Activated CD8-positive, alpha-beta T cell treated with anti-CD3 and anti-CD28 coated beads for 36 hours (primary cell): ENCODE data around the gene CEBPG. TPM values are rescaled to one million over a fixed set of nuclear protein-coding genes. Genes with fewer than 3 reads are reported as not detected.

Experiments
- ATAC-seq: fragments of 200-7000 bp; cut with Tn5 transposase; one replicate; pipeline ENCODE4 v1.10.0; 2021; ENCODE audit warnings: mild to moderate bottlenecking, moderate library complexity
- CTCF ChIA-PET: fragments of 350-600 bp; sonication (Branson Sonifier 250); formaldehyde crosslinking; loops from one replicate; lab custom pipeline; 2021; ENCODE audit warnings: antibody characterized with exemption; lab: Charles Lee
- POLR2A ChIA-PET: fragments of 350-600 bp; sonication (Branson Sonifier 250); formaldehyde crosslinking; loops from one replicate; lab custom pipeline; 2021; ENCODE audit warnings: antibody characterized with exemption; lab: Charles Lee
- DNase-seq: peaks from one replicate; pipeline ENCODE4 v3.0.0-alpha.2; 2020
- H3K27ac Mint-ChIP-seq: one replicate; pipeline ENCODE4 v1.8.0; 2021; ENCODE audit warnings: mild to moderate bottlenecking, mixed read lengths
- H3K27me3 Mint-ChIP-seq: one replicate; pipeline ENCODE4 v1.8.0; 2021; ENCODE audit warnings: mixed read lengths
- H3K36me3 Mint-ChIP-seq: one replicate; pipeline ENCODE4 v1.8.0; 2021; ENCODE audit warnings: low read depth, mixed read lengths
- H3K4me1 Mint-ChIP-seq: one replicate; pipeline ENCODE4 v1.8.0; 2021; ENCODE audit warnings: low read depth, mixed read lengths
- H3K4me3 Mint-ChIP-seq: one replicate; pipeline ENCODE4 v1.8.0; 2021; ENCODE audit warnings: mild to moderate bottlenecking, moderate library complexity, mixed read lengths
- H3K9me3 Mint-ChIP-seq: one replicate; pipeline ENCODE4 v1.8.0; 2021; ENCODE audit warnings: mixed read lengths
- intact Hi-C: fragments of 100-400 bp; cut with micrococcal nuclease; formaldehyde crosslinking; loops from one replicate; pipeline ENCODE4 v1.10.0; 2022
- total RNA-seq, 2 experiments: library from RNA; stranded (reverse); gene quantifications; one replicate each; pipeline ENCODE4 v1.2.3, GENCODE V29; 2021
- TF ChIP-seq, protein P1 (sequence below): fragments of 200-600 bp; IDR thresholded peaks from one replicate; pipeline ENCODE4 v1.8.0; 2022; ENCODE audit warnings: antibody characterized with exemption, mild to moderate bottlenecking

CEBPG gene
- total RNA-seq, 2 experiments from 2014 or later: 28.3 to 30.1 TPM

DNA sequence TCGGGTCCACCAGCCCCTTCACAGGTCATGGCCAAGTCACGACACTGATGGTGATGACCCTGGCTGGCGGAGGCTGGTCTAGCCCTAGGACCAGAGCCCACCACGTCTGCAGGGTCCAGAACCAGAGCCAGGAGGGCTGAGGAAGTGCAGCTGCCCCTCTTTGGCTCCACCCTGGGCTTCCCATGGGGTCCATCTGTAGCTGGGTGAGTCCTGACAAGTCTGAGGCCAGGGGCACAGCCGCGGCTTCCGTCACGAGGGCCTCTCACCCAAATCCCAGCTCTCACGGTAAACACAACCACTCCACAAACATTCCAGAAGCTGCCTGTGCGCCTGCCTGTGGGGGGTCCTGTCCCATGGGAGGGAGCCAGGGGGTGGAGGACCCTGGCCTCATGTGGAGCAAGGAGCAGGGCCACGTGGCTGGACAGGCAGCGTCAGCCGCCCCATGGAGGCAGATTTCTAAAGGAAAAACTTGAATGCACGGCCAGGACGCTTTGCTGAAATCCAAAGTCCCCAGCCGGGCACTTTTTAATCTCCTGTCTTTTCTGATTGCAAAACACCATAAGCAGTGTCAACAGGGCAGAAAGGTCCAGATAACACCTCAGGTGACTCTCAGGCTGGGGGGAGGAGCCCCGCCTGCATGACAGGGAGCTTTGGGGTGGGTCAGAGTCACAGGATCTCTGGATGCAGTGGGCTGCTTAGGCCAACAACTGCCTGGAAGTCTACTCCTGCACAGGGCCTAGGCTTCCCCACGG is 29.9 kb downstream of the CEBPG start:
- ChIA-PET CTCF (interaction anchor here (1.3 to 1.5 kb wide), 2 partner anchors 13 to 167 kb away, joined by 4 to 5 read pairs; no protein-coding TSS in a partner anchor), POLR2A (interaction anchor here (0.7 kb wide), 1 partner anchor 311 kb away, joined by 3 read pairs; no protein-coding TSS in a partner anchor)
- no peak for DNase-seq
- TF ChIP-seq, protein P1, sequence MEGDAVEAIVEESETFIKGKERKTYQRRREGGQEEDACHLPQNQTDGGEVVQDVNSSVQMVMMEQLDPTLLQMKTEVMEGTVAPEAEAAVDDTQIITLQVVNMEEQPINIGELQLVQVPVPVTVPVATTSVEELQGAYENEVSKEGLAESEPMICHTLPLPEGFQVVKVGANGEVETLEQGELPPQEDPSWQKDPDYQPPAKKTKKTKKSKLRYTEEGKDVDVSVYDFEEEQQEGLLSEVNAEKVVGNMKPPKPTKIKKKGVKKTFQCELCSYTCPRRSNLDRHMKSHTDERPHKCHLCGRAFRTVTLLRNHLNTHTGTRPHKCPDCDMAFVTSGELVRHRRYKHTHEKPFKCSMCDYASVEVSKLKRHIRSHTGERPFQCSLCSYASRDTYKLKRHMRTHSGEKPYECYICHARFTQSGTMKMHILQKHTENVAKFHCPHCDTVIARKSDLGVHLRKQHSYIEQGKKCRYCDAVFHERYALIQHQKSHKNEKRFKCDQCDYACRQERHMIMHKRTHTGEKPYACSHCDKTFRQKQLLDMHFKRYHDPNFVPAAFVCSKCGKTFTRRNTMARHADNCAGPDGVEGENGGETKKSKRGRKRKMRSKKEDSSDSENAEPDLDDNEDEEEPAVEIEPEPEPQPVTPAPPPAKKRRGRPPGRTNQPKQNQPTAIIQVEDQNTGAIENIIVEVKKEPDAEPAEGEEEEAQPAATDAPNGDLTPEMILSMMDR: no peak
- intact Hi-C loops: loop anchor here (10.0 kb wide), 1 partner anchor 259 kb away; no protein-coding TSS in a partner anchor
- Mint-ChIP-seq H3K27me3 (no peaks in the 10 kb centered on the region), H3K36me3 (no peaks in the 10 kb centered on the region), H3K4me3 (no peak overlapping the region), H3K27ac (no peak overlapping the region), H3K9me3 (no peaks in the 10 kb centered on the region), H3K4me1 (peaks cover 2% of the 10 kb centered on the region)
- no peak for ATAC-seq

GRCh38 chr19:33403973-33404304 is 30.4 kb downstream of the CEBPG start:
- intact Hi-C loops: loop anchor here (10.0 kb wide), 1 partner anchor 259 kb away; no protein-coding TSS in a partner anchor
- Mint-ChIP-seq H3K9me3 (no peaks in the 10 kb centered on the region), H3K4me1 (peaks cover 2% of the 10 kb centered on the region), H3K27ac (no peak overlapping the region), H3K4me3 (no peak overlapping the region), H3K27me3 (no peaks in the 10 kb centered on the region), H3K36me3 (no peaks in the 10 kb centered on the region)
- ATAC-seq: no peak
- no peak for DNase-seq
- ChIA-PET POLR2A (interaction anchor here (0.7 kb wide), 1 partner anchor 310 kb away, joined by 3 read pairs; no protein-coding TSS in a partner anchor), CTCF (interaction anchor here (1.3 kb wide), 1 partner anchor 12 kb away, joined by 5 read pairs; no protein-coding TSS in a partner anchor)
- TF ChIP-seq, protein P1: no peak

DNA sequence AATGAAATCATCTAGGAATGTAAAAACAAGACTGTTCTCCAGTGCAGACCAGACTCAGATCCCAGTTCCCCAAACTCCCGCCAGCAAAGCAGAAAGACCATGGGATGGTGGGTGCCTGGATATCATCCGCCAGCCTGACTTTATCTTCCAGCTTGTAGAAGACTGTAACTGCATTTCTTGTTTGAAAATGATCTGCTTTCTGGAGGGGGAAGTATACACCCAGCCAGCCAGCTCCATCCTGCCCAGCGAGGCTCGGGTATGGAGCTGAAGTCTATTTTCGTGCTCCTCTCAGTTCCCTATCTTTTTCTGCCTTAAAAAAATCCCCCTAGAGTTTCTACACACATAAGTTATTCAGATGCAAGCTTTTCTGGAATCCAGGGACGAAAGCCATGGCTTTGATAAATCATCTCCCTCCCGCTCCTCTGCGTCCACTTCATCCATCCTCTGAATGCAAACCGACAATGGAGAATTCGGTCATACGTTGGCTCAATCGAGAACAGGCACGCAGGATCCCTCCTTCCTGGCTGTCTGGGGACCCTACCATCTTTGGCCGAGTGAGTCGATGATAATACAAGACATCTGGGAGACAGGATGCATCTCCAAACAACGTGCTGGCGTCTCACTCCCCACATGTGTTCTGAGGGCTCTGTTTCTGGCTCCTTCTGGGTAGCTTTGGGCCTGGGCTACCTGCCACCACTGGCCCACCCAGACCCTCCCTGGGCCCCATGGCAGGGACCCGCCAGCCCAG is 31.2 kb downstream of the CEBPG start:
- H3K4me1 Mint-ChIP-seq: peaks cover 2% of the 10 kb centered on the region
- intact Hi-C loops: loop anchor here (10.0 kb wide), 1 partner anchor 260 kb away; no protein-coding TSS in a partner anchor
- no peaks in the 10 kb centered on the region for H3K9me3 Mint-ChIP-seq
- ATAC-seq (no peak), DNase-seq (no peak)
- POLR2A ChIA-PET: no interaction called here
- CTCF ChIA-PET: interaction anchor here (1.0 to 3.1 kb wide), 4 partner anchors 12 to 169 kb away, joined by 3 to 34 read pairs (median 5); no protein-coding TSS in a partner anchor
- H3K27ac Mint-ChIP-seq: no peak overlapping the region
- no peaks in the 10 kb centered on the region for H3K36me3 Mint-ChIP-seq
- H3K4me3 Mint-ChIP-seq: no peak overlapping the region
- TF ChIP-seq, protein P1: no peak
- no peaks in the 10 kb centered on the region for H3K27me3 Mint-ChIP-seq

- Mint-ChIP-seq H3K36me3 (no peaks in the 10 kb centered on the region), H3K9me3 (no peaks in the 10 kb centered on the region), H3K4me1 (peaks cover 2% of the 10 kb centered on the region), H3K4me3 (no peak overlapping the region), H3K27ac (no peak overlapping the region), H3K27me3 (no peaks in the 10 kb centered on the region)
- intact Hi-C loops: loop anchor here (10.0 kb wide), 1 partner anchor 260 kb away; no protein-coding TSS in a partner anchor
- TF ChIP-seq, protein P1: no peak
- POLR2A ChIA-PET: no interaction called here
- CTCF ChIA-PET: interaction anchor here (1.0 to 3.1 kb wide), 4 partner anchors 15 to 170 kb away, joined by 3 to 34 read pairs (median 6); no protein-coding TSS in a partner anchor
- no peak for DNase-seq
- no peak for ATAC-seq
Observed at GRCh38 chr19:33405254-33405552, 31.7 kb downstream of the CEBPG start.
